GM18858 (cell line): ENCODE results near the gene ABHD13.
A peak's percentile ranks its signal among the peaks of the same experiment; 100 is the strongest.
"Not testable (repeated sequence)": the region's sequence is repeated elsewhere in the genome, so short reads cannot be mapped to it uniquely, and the experiment has no call there.

ENCODE experiments used
- ATAC-seq: cut with Tn5 transposase; IDR thresholded peaks from one replicate; pipeline ENCODE4 v1.9.1; 2021; ENCODE audit not compliant: unreplicated experiment

Gene ABHD13

DNA sequence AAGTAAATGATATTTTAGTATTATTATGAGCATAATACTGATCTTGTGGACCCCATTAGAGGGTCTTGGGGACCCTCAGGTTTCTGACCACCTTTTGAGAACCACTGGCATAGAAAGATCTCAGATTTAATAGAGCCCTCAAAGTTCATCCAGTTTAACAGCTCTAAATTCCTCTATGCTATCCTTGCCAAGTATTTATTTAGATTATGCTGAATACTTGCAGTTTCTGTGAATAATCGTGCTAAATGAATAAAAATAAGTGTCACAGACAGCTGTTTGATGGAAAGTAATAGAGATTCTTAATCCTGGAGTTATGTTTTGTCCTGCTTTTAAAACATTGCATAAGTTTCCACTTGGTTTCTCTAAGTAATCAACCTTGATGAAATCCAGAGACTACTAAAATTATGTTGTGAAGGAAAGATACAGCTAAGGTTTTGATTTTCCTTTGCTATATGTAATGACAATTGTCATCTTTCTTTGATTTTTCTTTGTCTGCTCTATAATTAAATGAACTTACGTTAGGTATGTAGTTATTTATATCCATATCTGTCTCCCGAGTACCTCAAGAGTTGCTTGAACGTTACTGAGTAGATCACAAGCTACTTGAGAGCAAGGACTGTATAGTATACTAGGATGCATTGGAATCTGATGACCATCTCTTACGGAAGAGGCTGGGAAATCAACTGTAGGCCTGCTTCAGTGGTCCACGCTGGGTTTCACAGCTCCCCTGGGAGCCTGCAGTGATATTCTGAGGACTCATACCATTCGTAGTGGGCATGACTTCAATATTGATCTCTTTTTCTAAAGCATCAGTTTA lies 5.7 kb downstream of the ABHD13 start:
- ATAC-seq: no peak

GRCh38 chr13:108225440-108225839 lies 7.2 kb downstream of the ABHD13 start:
- ATAC-seq: peak; percentile 37

GRCh38 chr13:108226184-108226583 lies 8.0 kb downstream of the ABHD13 start:
- peak; percentile 21 for ATAC-seq

GRCh38 chr13:108227651-108228272 lies 9.6 kb downstream of the ABHD13 start:
- peak; percentile 37 for ATAC-seq

DNA sequence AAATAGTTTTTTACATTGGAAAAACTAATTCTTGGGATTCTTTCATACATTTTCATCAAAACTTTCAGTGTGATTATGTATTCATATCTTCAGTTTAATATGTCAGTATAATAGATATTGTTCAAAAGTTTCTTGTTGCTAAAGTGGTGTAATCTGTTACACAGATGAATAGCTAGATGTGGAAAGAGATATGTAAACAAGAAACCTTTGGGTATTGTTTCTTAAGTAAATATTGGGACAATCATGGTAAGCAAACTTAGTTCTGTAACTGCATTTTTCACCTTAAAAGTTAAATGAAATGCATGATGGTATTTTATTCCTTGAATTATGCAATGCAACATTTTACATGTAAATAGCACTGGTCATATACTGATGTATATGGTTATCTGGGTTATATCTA lies 12.2 kb downstream of the ABHD13 start:
- ATAC-seq: no peak

DNA sequence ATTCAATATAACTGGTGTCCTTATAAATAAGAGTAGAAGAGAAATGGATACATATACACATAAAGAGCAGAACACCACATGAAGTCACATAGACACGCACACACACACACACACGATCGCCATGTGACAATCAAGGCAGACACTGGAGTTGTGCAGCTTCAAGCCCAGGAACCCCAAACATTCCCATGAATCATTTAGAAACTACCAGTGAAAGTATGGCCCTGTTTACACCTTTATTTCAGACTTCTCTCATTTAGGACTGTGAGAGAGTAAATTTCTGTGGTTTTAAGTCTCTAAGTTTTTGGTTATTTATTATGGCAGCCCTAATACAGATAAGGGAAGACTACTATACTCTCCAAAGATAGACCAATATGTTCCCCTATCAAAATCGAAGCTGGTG lies 31.0 kb downstream of the ABHD13 start:
- peak; percentile 65 for ATAC-seq

DNA sequence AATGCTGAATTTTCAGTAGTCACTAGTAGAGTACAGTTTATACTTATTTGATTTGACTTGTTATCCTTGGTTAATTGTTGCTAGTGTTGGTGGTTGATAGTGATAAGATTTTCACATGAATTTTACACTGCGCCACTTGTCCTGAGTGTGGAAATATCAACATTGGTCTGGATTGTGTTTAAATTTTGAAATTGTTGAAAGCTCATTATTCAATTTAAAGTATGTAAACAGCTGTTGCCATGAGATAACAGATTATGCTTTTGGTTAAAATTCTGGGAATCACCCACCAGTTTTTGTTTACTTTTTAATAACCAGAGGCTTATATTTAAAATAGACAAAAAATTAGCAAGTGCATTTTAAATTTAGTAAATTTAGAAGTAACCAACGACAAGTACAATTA lies 39.1 kb downstream of the ABHD13 start:
- ATAC-seq: no peak

GRCh38 chr13:108263621-108264355 lies 45.6 kb downstream of the ABHD13 start:
- ATAC-seq: no peak

DNA sequence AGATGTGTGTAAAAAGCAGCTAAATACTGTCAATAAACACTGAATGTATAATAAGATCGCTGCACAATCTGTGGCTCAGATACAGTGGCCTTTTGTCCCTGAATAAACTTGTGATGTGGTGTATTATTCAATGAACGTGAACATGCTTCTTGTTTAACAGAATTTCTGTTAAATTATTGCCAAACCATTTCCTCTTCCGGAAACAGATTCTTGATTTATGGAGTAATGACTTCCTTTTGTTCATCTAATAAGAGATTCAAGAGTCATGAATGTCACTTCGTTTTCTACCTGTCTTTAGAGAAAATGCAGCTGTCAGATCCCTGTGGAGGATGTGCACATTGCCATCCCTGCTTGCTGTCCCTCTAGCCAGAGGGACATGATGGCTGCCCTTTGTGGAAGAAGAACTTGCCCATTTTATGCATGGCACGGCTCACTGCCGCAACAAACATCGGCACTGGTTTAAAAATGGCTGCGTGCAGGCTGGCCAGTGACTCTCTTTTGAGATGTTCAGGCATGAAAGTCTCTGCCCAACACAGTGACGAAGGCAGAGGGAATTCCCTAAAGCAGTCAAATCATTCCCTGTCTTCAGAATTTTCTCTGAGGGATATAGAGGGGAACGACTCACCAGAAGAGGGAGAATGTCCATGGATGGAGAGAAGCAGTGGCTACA lies 48.3 kb downstream of the ABHD13 start:
- no peak for ATAC-seq

GRCh38 chr13:108267347-108267746 lies 49.2 kb downstream of the ABHD13 start:
- no peak for ATAC-seq

GRCh38 chr13:108267855-108268254 lies 49.7 kb downstream of the ABHD13 start:
- ATAC-seq: not testable (repeated sequence)

- no peak for ATAC-seq
These were observed 50.4 kb downstream of the ABHD13 start for GRCh38 chr13:108268466-108269112.

DNA sequence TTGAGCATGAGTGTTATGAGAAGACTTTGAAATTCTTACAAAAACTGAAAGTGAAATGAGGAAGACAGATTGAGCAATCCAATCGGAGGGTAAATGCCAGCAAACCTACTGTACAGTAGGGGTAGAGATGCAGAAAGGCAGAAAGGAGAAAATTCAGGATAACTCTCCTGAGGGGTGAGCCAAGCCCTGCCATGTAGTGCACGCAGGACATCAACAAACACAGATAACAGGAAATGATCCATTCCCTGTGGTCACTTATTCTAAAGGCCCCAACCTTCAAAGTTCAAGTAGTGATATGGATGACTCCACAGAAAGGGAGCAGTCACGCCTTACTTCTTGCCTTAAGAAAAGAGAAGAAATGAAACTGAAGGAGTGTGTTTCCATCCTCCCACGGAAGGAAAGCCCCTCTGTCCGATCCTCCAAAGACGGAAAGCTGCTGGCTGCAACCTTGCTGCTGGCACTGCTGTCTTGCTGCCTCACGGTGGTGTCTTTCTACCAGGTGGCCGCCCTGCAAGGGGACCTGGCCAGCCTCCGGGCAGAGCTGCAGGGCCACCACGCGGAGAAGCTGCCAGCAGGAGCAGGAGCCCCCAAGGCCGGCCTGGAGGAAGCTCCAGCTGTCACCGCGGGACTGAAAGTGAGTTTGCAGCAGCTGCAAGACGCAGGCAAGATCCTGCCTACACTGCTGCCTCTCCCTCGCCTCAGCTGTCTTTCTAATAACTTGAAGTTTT lies 51.6 kb downstream of the ABHD13 start, which contains the start of gene TNFSF13B:
TSS of gene TNFSF13B (plus strand) at position 118 of the 728 bp plus-strand sequence. CDS start at position 296, 178 bp downstream.
- peak; percentile 65 for ATAC-seq

GRCh38 chr13:108270442-108270841 lies 52.2 kb downstream of the ABHD13 start:
- no peak for ATAC-seq

DNA sequence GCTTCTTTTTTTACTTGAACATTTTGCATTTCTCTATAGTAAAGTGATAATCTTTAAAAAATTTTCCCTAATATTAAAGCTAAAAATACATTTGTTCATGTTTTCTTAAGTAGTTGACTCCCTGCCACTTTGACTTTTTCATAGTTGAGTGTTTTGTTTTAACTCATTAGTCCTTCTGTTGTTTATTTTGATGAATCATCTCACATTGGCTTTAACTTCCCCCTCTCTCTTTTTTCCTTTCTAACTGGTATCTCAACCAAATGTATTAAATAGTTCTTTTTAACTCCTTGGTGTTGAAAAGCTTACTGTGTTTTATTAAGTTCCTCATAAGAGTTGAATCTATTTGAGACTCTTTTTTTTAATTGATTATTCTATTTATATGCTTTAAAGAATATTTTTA lies 54.1 kb downstream of the ABHD13 start:
- ATAC-seq: no peak

DNA sequence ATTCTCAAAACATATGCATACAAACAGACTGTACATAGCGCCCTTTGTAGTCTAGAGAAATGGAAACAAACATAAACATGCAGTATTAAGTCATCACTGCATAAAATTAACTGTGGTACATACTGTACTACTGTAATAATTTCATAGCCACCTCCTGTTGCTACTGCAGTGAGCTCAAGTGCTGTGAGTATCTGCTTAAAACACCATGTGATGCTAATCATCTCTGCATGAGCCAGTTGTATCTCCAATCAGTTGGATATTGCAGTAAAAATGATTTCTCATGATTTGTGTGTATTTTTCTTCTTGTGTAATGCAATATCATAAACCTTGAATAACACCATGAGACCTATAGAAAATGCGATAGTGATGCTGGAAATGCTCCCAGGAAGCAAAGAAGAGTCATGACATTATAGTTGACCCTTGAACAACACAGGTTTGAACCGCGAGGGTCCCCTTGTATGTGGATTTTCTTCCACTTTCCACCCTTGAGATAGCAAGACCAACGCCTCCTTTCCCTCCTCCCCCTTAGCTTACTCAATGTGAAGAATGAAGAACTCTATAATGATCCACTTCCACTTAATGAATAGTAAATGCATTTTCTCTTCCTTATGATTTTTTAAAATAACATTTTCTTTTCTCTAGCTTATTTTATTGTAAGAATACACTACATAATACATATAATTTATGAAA lies 55.4 kb downstream of the ABHD13 start:
- ATAC-seq: no peak

DNA sequence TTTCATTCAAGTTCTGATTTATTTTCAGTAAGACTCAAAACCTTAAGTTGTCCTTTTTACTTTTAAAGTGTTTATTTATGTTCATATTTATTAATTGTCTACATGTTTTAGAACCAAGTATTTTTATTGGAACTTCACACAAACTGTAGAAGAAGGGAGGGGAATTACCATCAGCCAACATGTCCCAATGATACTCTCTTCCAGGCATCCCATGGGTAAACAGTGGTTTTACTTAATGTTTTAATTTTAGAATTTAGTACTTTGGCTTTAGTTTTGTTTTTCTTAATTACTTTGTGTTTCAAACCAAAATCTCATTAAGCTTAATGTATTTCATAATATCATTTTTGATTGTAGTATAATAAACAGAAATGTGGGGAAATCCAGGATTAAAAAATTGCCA lies 56.5 kb downstream of the ABHD13 start:
- ATAC-seq: no peak

- ATAC-seq: no peak
These were observed 57.9 kb downstream of the ABHD13 start for GRCh38 chr13:108276060-108276459.

DNA sequence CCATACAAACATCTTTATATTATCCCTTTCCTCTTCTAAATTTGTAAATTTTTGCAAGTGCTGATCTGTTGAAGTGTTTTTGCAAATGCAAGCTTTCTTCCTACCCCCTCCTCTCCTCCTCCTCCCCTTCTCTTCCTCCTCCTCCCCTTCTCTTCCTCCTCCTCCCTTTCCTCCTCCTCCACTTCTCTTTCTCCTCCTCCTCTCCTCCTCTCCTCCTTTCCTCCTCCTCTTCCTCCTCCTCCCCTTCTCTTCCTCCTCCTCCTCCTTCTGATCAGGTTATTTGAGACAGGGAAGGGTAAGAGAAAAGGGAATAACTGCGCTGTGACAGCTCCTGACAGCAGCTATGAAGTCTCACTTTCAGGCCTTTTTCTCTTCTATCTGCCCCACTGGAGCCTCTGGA lies 60.3 kb downstream of the ABHD13 start:
- ATAC-seq: no peak
